Left ventricle myocardium superior (tissue), 1 donor: ENCODE data around the gene TEX48. TPM values are rescaled to one million over a fixed set of nuclear protein-coding genes. Genes with fewer than 3 reads are reported as not detected.

ENCODE experiments used
- ATAC-seq: fragments of 200-7000 bp; cut with Tn5 transposase; one replicate; pipeline ENCODE4 v1.9.1; 2020; ENCODE audit warnings: mild to moderate bottlenecking, moderate library complexity
- DNase-seq: peaks from one replicate; pipeline ENCODE4 v3.0.0-alpha.2; 2020
- intact Hi-C: fragments of 100-400 bp; cut with micrococcal nuclease; formaldehyde crosslinking; loops from one replicate; pipeline ENCODE4 v1.11.0; 2022
- total RNA-seq: library from RNA; stranded (reverse); fragmentation: NEBNext Ultra II Directional; extraction: Animal tissue kit (Norgen Biotek cat#: 25700); gene quantifications from one replicate; pipeline ENCODE4 v1.2.1, GENCODE V29; 2021
- donor health status: DM: no; HTN: yes; CAD: no; lungs with severe emphysema.

Gene TEX48
- total RNA-seq, 1 donor from 2014 or later, result not detected

- intact Hi-C loops, result no loop called here
- DNase-seq, result no peak
- ATAC-seq, result no peak
Measured at GRCh38 chr9:114633438-114634089, 48.4 kb downstream of the TEX48 start.

- ATAC-seq (no peak), DNase-seq (no peak)
- intact Hi-C loops, result no loop called here
Measured at GRCh38 chr9:114631166-114631565, 50.8 kb downstream of the TEX48 start.

- DNase-seq, result no peak
- no peak for ATAC-seq
Measured at GRCh38 chr9:114629563-114630090, 52.4 kb downstream of the TEX48 start.

GRCh38 chr9:114627553-114627952 is 54.4 kb downstream of the TEX48 start:
- intact Hi-C loops, result no loop called here
- ATAC-seq (no peak), DNase-seq (no peak)

More at GRCh38 chr9:114629563-114630090, 52.4 kb downstream of the TEX48 start:
- intact Hi-C loops, result no loop called here

GRCh38 chr9:114626415-114627020 is 55.5 kb downstream of the TEX48 start:
- intact Hi-C loops, result no loop called here
- DNase-seq (no peak), ATAC-seq (no peak)

- intact Hi-C loops, result no loop called here
- ATAC-seq (no peak), DNase-seq (no peak)
Measured at GRCh38 chr9:114624677-114625076, 57.3 kb downstream of the TEX48 start.

- peak; percentile 87 for ATAC-seq
- no peak for DNase-seq
- intact Hi-C loops, result no loop called here
Measured at GRCh38 chr9:114621975-114622609, 59.9 kb downstream of the TEX48 start.

- ATAC-seq, result no peak
- intact Hi-C loops, result no loop called here
- DNase-seq, result no peak
Measured at GRCh38 chr9:114621561-114621960, 60.4 kb downstream of the TEX48 start.

GRCh38 chr9:114619191-114619761 is 62.7 kb downstream of the TEX48 start:
- DNase-seq (peak; percentile 36), ATAC-seq (no peak)
- intact Hi-C loops, result no loop called here

- ATAC-seq (peak; percentile 44), DNase-seq (peak; percentile 80)
- intact Hi-C loops, result no loop called here
Measured at GRCh38 chr9:114616684-114617520, 65.1 kb downstream of the TEX48 start.

Other genes starting within 250 kb of the TEX48 start
- 0.57 TPM for gene WHRN, start 176.7 kb downstream of the TEX48 start, total RNA-seq
- gene ATP6V1G1, start 94.4 kb downstream of the TEX48 start, total RNA-seq, result 64.4 TPM
- gene TMEM268, start 70.9 kb downstream of the TEX48 start, total RNA-seq, result 4.0 TPM
- gene TEX53, start 24.4 kb downstream of the TEX48 start, total RNA-seq, result not detected
- gene TNFSF15, start 123.8 kb upstream of the TEX48 start, total RNA-seq, result not detected
- gene TNFSF8, start 248.4 kb upstream of the TEX48 start, total RNA-seq, result 0.77 TPM